Endothelial cell of umbilical vein (primary cell): ENCODE measurements around the gene CSRP1. TPM values are rescaled to one million over a fixed set of nuclear protein-coding genes. Genes with fewer than 3 reads are reported as not detected.

Experiments used
- BruUV-seq: library from RNA; stranded (reverse); fragments of 400-500 nt; replicated peaks from 2 replicates; lab custom pipeline; 2021; lab: Mats Ljungman, UMichigan
- CTCF ChIA-PET: fragments of 300-600, 350-600 bp; sonication (Branson Sonifier 250); formaldehyde crosslinking; loops from one replicate; lab custom pipeline; 2021; ENCODE audit warnings: antibody characterized with exemption, inconsistent platforms; lab: Charles Lee
- POLR2A ChIA-PET: fragments of 300-600, 350-600 bp; sonication (Branson Sonifier 250); formaldehyde crosslinking; loops from one replicate; lab custom pipeline; 2021; ENCODE audit warnings: antibody characterized with exemption, inconsistent platforms; lab: Charles Lee
- DNase-seq: peaks from one replicate; pipeline ENCODE4 v3.0.0-alpha.2; 2011; ENCODE audit warnings: low read depth, low spot score
- FAIRE-seq: peaks from 2 replicates; lab custom pipeline; 2011; peaks lifted over from hg19 to GRCh38; lab: Jason Lieb, UNC
- H2AFZ ChIP-seq: 2 replicates; pipeline ENCODE4 v1.6.0; 2012; ENCODE audit warnings: low read depth, low read length, control low read depth, inconsistent platforms
- H3K27ac ChIP-seq: 2 replicates; pipeline ENCODE4 v1.5.1; 2011; ENCODE audit warnings: low read depth, mild to moderate bottlenecking, control low read depth, low read length, moderate library complexity; ENCODE audit not compliant: insufficient read depth
- H3K27me3 ChIP-seq, 2 experiments: 2 replicates each; pipeline versions ENCODE4 v1.6.0 to v1.6.1; 2011; ENCODE audit warnings: low read length in 2 of 2, mixed read lengths in 1 of 2; ENCODE audit not compliant: control insufficient read depth in 2 of 2, insufficient read depth in 2 of 2
- H3K36me3 ChIP-seq, 2 experiments: 2 replicates in 1 of 2; 3 replicates in 1 of 2; pipeline ENCODE4 v1.5.1; 2011; ENCODE audit warnings: low read length in 2 of 2, mild to moderate bottlenecking in 1 of 2, moderate library complexity in 1 of 2; ENCODE audit not compliant: control insufficient read depth in 2 of 2, insufficient read depth in 2 of 2; ENCODE audit errors: extremely low read depth in 1 of 2
- H3K4me1 ChIP-seq: 3 replicates; pipeline ENCODE4 v1.5.1; 2011; ENCODE audit warnings: mild to moderate bottlenecking, low read length; ENCODE audit not compliant: control insufficient read depth, insufficient read depth; ENCODE audit errors: extremely low read depth
- H3K4me2 ChIP-seq: 2 replicates; pipeline ENCODE4 v1.6.1; 2011; ENCODE audit warnings: low read length, control low read depth, mixed read lengths; ENCODE audit not compliant: insufficient read depth
- H3K4me3 ChIP-seq, 3 experiments: fragments of 200-600 bp in 1 of 3; sonication (generic), shearing (Covaris generic) in 1 of 3; replicated peaks in 1 of 3; 2 replicates each; pipeline ENCODE4 v1.5.1; 2011 to 2016; ENCODE audit warnings: control low read depth in 3 of 3, low read length in 3 of 3, mild to moderate bottlenecking in 2 of 3, inconsistent platforms in 1 of 3, low read depth in 1 of 3, moderate library complexity in 1 of 3; ENCODE audit not compliant: insufficient read depth in 1 of 3
- H3K79me2 ChIP-seq: 2 replicates; pipeline ENCODE4 v1.6.0; 2012; ENCODE audit warnings: low read length, inconsistent platforms; ENCODE audit not compliant: control insufficient read depth, insufficient read depth
- H3K9ac ChIP-seq: replicated peaks from 2 replicates; pipeline ENCODE3; 2011; ENCODE audit warnings: low read length, control low read depth; ENCODE audit not compliant: insufficient read depth; ENCODE audit errors: extremely low read depth
- H3K9me1 ChIP-seq: replicated peaks from 3 replicates; pipeline ENCODE4 v1.6.0; 2011; ENCODE audit warnings: mild to moderate bottlenecking, low read length; ENCODE audit not compliant: control insufficient read depth, insufficient read depth; ENCODE audit errors: extremely low read depth
- H3K9me3 ChIP-seq: replicated peaks from 2 replicates; pipeline ENCODE4 v1.5.1; 2012; ENCODE audit warnings: low read length, inconsistent platforms; ENCODE audit not compliant: control insufficient read depth, insufficient read depth
- H4K20me1 ChIP-seq: replicated peaks from 2 replicates; pipeline ENCODE3; 2011; ENCODE audit warnings: mild to moderate bottlenecking, low read length; ENCODE audit not compliant: control insufficient read depth, insufficient read depth; ENCODE audit errors: extremely low read depth
- EZH2 ChIP-seq: IDR thresholded peaks from 2 replicates; pipeline ENCODE4 v1.6.1; 2012; ENCODE audit warnings: borderline replicate concordance, low read depth, mild to moderate bottlenecking, moderate library complexity, low read length, inconsistent platforms; ENCODE audit not compliant: severe bottlenecking
- FOS ChIP-seq: IDR thresholded peaks from 2 replicates; pipeline ENCODE4 v1.6.1; 2011; ENCODE audit warnings: mild to moderate bottlenecking, low read length, moderate library complexity, borderline replicate concordance; ENCODE audit not compliant: insufficient read depth
- GATA2 ChIP-seq: IDR thresholded peaks from 2 replicates; pipeline ENCODE4 v1.7.0; 2011; ENCODE audit warnings: low read depth, mild to moderate bottlenecking, moderate library complexity, mixed read lengths, low read length; ENCODE audit not compliant: insufficient read length, insufficient read depth
- JUN ChIP-seq: IDR thresholded peaks from 2 replicates; pipeline ENCODE4 v1.6.1; 2011; ENCODE audit warnings: borderline replicate concordance, low read depth; ENCODE audit not compliant: insufficient read length, insufficient read depth
- MYC ChIP-seq: IDR thresholded peaks from one replicate; pipeline ENCODE4 v1.6.1; 2011; ENCODE audit warnings: mild to moderate bottlenecking, low read depth, low read length
- POLR2A ChIP-seq: IDR thresholded peaks from 2 replicates; pipeline ENCODE4 v1.6.1; 2012; ENCODE audit warnings: low read depth, mild to moderate bottlenecking, control low read depth, low read length
- POLR2AphosphoS5 ChIP-seq: IDR thresholded peaks from 2 replicates; pipeline ENCODE4 v1.6.1; 2012; ENCODE audit warnings: low read depth, mild to moderate bottlenecking, control low read depth, low read length, moderate library complexity; ENCODE audit not compliant: insufficient read depth
- dilution Hi-C: fragments of 300-500 bp; cut with MboI; formaldehyde crosslinking; loops from one replicate; pipeline ENCODE4 v1.15.0; 2019; ENCODE audit warnings: low sequenced_read_pairs; ENCODE audit not compliant: extremely low pct_ligation_motif_present
- intact Hi-C: fragments of 100-400 bp; cut with micrococcal nuclease; formaldehyde crosslinking; loops from one replicate; pipeline ENCODE4 v1.10.0; 2022
- polyA plus RNA-seq, 4 experiments: library from polyadenylated mRNA; depleted of rRNA in 3 of 4; stranded (reverse) in 3 of 4; unstranded in 1 of 4; fragments of >200 nt; gene quantifications; 2 replicates each; pipeline versions ENCODE4 v1.2.1 to v1.2.3, GENCODE V29; 2011 to 2012; ENCODE audit warnings: missing spikeins in 1 of 4
- total RNA-seq: library from RNA; stranded (reverse); gene quantifications from 2 replicates; pipeline ENCODE4 v1.2.3, GENCODE V29; 2021
- TF ChIP-seq, protein P1 (sequence below): IDR thresholded peaks from 2 replicates; pipeline ENCODE4 v1.6.1; 2011; ENCODE audit not compliant: insufficient read depth, insufficient read length
- TF ChIP-seq, protein P2 (sequence below), 2 donors: IDR thresholded peaks; 1 replicate in 1 of 2; 2 replicates in 1 of 2; pipeline ENCODE4 v1.5.1; 2011; ENCODE audit warnings: low read length in 2 of 2, mild to moderate bottlenecking in 2 of 2, moderate library complexity in 2 of 2, control low read depth in 1 of 2, inconsistent platforms in 1 of 2, low read depth in 1 of 2; ENCODE audit not compliant: insufficient read depth in 1 of 2; ENCODE audit errors: extremely low read depth in 1 of 2

CSRP1 gene
- total and polyA plus RNA-seq, 2 donors (not counting 3 experiments of a cell fraction or from before 2014, with no cell fraction given): 393 to 510 TPM

- dilution Hi-C loops (no loop called here), intact Hi-C loops (loop anchor here (1.0 kb wide), 1 partner anchor 14 kb away; no protein-coding TSS in a partner anchor)
- ChIA-PET CTCF (interaction anchor here (1.3 to 28.3 kb wide), 2 partner anchors 17 to 54 kb away, joined by 4 to 1317 read pairs; partner anchors contain the start of gene CSRP1), POLR2A (interaction anchor here (0.5 to 7.3 kb wide), 3 partner anchors 15 to 472 kb away, joined by 3 to 124 read pairs (median 8); partner anchors contain the start of gene CSRP1)
- H4K20me1 ChIP-seq: no peaks in the 10 kb centered on the region
- no peaks in the 10 kb centered on the region for H3K27me3 ChIP-seq
- H3K9me1 ChIP-seq: no peaks in the 10 kb centered on the region
- FAIRE-seq: peak; percentile 94
- TF ChIP-seq GATA2: peak; percentile 98
- TF ChIP-seq, protein P1, sequence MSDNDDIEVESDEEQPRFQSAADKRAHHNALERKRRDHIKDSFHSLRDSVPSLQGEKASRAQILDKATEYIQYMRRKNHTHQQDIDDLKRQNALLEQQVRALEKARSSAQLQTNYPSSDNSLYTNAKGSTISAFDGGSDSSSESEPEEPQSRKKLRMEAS: no peak
- TF ChIP-seq EZH2: no peak
- peak; percentile 28 for TF ChIP-seq POLR2A
- TF ChIP-seq MYC: peak; percentile 63
- TF ChIP-seq POLR2AphosphoS5: peak; percentile 93
- TF ChIP-seq FOS: peak; percentile 96
- TF ChIP-seq JUN: peak; percentile 86
- TF ChIP-seq, protein P2, sequence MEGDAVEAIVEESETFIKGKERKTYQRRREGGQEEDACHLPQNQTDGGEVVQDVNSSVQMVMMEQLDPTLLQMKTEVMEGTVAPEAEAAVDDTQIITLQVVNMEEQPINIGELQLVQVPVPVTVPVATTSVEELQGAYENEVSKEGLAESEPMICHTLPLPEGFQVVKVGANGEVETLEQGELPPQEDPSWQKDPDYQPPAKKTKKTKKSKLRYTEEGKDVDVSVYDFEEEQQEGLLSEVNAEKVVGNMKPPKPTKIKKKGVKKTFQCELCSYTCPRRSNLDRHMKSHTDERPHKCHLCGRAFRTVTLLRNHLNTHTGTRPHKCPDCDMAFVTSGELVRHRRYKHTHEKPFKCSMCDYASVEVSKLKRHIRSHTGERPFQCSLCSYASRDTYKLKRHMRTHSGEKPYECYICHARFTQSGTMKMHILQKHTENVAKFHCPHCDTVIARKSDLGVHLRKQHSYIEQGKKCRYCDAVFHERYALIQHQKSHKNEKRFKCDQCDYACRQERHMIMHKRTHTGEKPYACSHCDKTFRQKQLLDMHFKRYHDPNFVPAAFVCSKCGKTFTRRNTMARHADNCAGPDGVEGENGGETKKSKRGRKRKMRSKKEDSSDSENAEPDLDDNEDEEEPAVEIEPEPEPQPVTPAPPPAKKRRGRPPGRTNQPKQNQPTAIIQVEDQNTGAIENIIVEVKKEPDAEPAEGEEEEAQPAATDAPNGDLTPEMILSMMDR (IDR thresholded peaks at IDR 0.05; ENCODE audit: extremely low read depth in 1 of 2, insufficient read depth in 1 of 2, low read depth in 1 of 2, low read length in 2 of 2): no peak
- peak overlapping the region; percentile 14 for H3K9ac ChIP-seq
- BruUV-seq: no TSS peak
- H3K4me3 ChIP-seq: no peak overlapping the region
- H3K36me3 ChIP-seq: peaks cover 12 to 16% of the 10 kb centered on the region in 2 experiments
- peaks cover 36% of the 10 kb centered on the region for H3K79me2 ChIP-seq
- peak overlapping the region; percentile 90 for H3K27ac ChIP-seq
- H3K9me3 ChIP-seq: no peaks in the 10 kb centered on the region
- H2AFZ ChIP-seq: no peak overlapping the region
- peak; percentile 96 for DNase-seq
- H3K4me1 ChIP-seq: peaks cover 75% of the 10 kb centered on the region
- H3K4me2 ChIP-seq: no peak overlapping the region
These were observed 17.9 kb downstream of the CSRP1 start for GRCh38 chr1:201488830-201489589.
